ENCODE results near the gene PGAM4.
"Not testable (repeated sequence)": the region's sequence is repeated elsewhere in the genome, so short reads cannot be mapped to it uniquely, and the experiment has no call there.

The PGAM4 gene

GRCh38 chrX:77949840-77950239 lies 19.6 kb downstream of the PGAM4 start:
- TF ChIP-seq ZFX (IDR thresholded peaks at IDR 0.05) (no peak), CTCF (conservative IDR thresholded peaks at IDR 0.05) (no peak)
- no peak overlapping the region; the same call in 1 of the 2 replicates for H3K27ac ChIP-seq

DNA sequence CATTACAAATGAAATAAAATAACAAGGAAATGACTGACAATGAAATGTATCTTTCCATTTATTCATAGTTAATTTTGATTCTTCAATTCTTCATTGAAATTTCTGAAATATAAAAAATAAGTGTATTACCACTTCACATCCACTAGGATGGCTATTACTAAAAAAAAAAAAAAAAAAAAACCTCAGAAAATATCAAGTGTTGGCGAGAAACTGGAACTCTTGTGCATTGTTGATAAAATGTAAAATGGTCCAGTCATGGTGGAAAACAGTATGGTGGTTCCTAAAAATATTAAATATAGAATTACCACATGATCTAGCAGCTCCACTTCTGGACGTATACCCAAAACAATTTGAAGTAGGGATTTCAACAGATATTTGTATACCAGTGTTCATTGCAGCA lies 22.9 kb downstream of the PGAM4 start:
- H3K27ac ChIP-seq = no peak overlapping the region
- TF ChIP-seq ZFX (IDR thresholded peaks at IDR 0.05) (no peak), CTCF (conservative IDR thresholded peaks at IDR 0.05) (no peak; the same call in 1 of the 2 replicates)

DNA sequence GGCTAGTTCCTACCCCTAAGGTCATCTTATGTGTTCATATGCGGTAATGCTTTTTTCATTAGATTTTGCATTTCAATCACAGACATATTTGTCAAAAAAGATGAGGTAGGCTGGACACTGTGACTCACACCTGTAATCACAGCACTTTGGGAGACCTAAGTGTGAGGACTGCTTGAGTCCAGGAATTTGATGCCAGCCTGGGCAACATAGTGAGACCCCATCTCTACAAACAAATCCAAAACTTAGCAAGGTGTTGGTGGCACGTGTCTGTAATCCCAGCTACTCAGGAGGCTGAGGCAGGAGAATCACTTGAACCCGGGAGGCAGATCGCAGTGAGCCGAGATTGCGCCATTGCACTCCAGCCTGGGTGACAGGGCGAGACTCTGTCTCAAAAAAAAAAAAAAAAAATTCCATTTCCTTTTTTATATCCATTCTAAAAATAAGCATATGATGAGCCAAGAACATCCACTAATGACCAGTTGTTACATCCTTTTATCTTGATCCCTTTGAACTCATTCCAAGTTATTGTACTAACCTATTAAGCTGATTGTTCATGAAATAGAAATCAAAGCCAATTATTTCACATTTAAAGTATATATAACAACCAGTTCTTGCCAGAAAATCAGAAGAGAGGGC lies 23.4 kb downstream of the PGAM4 start:
- H3K27ac ChIP-seq = no peak overlapping the region
- TF ChIP-seq CTCF (conservative IDR thresholded peaks at IDR 0.05) = no peak
- TF ChIP-seq ZFX (IDR thresholded peaks at IDR 0.05) = no peak

- H3K27ac ChIP-seq = not testable (repeated sequence)
Measured at GRCh38 chrX:77945031-77945430, 24.4 kb downstream of the PGAM4 start.

GRCh38 chrX:77938083-77938680 lies 31.3 kb downstream of the PGAM4 start:
- H3K27ac ChIP-seq = no peak overlapping the region; the same call in 1 of the 2 replicates
- TF ChIP-seq ZFX (IDR thresholded peaks at IDR 0.05) (no peak), CTCF (conservative IDR thresholded peaks at IDR 0.05) (no peak)

DNA sequence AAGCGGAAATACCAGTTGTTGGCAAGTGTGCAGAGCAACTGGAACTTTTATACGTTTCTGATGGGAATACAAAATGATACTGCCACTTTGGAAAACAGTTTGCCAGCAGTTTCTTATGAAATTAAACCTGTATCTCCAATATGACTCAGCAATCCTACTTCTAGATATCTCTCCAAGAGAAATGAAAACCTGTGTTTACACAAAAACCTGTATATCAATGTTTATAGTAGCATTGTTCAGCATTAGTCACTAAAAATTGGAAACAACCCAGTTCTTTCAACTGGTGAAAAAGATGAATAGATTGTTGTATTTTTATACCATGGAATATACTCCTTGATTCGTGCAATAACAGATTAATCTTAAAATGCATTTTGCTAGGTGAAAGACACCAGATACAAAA lies 32.1 kb downstream of the PGAM4 start:
- TF ChIP-seq CTCF (conservative IDR thresholded peaks at IDR 0.05) (no peak), ZFX (IDR thresholded peaks at IDR 0.05) (no peak)
- no peak overlapping the region; the same call in 1 of the 2 replicates for H3K27ac ChIP-seq

GRCh38 chrX:77936299-77936698 lies 33.1 kb downstream of the PGAM4 start:
- no peak for TF ChIP-seq CTCF (conservative IDR thresholded peaks at IDR 0.05)
- TF ChIP-seq ZFX (IDR thresholded peaks at IDR 0.05) = no peak
- H3K27ac ChIP-seq = peak overlapping the region; percentile 59; the same call in 1 of the 2 replicates

DNA sequence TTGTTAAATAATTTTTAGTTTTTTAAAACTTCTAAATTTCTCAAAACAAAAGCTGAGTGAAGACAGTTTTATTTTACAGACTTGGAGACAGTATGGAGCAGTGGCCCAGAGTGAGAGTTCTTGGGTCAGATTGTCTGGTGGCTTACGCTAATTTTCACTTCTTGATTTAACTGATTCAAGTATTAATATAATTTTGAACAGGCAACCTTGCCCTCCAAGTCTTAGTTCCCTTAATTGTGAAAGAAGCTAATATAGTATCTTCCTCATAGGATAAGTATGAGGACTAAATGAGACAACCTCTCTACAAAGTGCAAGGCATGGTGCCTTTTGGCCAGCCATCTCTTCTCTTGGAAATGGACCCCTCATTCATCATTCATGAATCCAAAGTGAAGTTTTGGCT lies 33.6 kb downstream of the PGAM4 start:
- H3K27ac ChIP-seq = no peak overlapping the region
- TF ChIP-seq ZFX (IDR thresholded peaks at IDR 0.05) = no peak
- no peak for TF ChIP-seq CTCF (conservative IDR thresholded peaks at IDR 0.05)

Data from C4-2B (cell line).